ENCODE data around the gene CRIP1. TPM values are rescaled to one million over a fixed set of nuclear protein-coding genes. Genes with fewer than 3 reads are reported as not detected.
A peak's percentile ranks its signal among the peaks of the same experiment; 100 is the strongest.

Gene CRIP1
- total RNA-seq, 1 donor from 2014 or later, result 29.5 TPM

GRCh38 chr14:105442125-105442524 lies 44.6 kb upstream of the CRIP1 start:
- Histone ChIP-seq H3K4me2 (ENCODE audit: low read length) (no peak overlapping the region), H2AFZ (ENCODE audit: low read depth, low read length) (no peak overlapping the region), H3K4me1 (ENCODE audit: insufficient read depth, low read length) (no peaks in the 10 kb centered on the region), H3K79me2 (ENCODE audit: insufficient read depth, low read length) (peaks cover 57% of the 10 kb centered on the region), H3K4me3 (ENCODE audit: insufficient read depth, low read depth, low read length) (no peak overlapping the region), H3K36me3 (ENCODE audit: insufficient read depth, low read length) (peaks cover 7% of the 10 kb centered on the region), H3K9me3 (ENCODE audit: insufficient read depth, low read depth, low read length) (no peaks in the 10 kb centered on the region), H3K27ac (ENCODE audit: low read depth, low read length) (no peak overlapping the region), H3K9ac (ENCODE audit: low read length) (no peak overlapping the region), H4K20me1 (ENCODE audit: insufficient read depth, low read length) (peaks cover 66% of the 10 kb centered on the region), H3K27me3 (ENCODE audit: insufficient read depth, low read length) (no peaks in the 10 kb centered on the region)
- FAIRE-seq (no peak), DNase-seq (ENCODE audit: low read depth) (no peak)
- no peaks in the 10 kb centered on the region for H3K9me3 Mint-ChIP-seq (ENCODE audit: unreplicated experiment)
- H3K4me1 Mint-ChIP-seq (ENCODE audit: low read depth, unreplicated experiment), result no peaks in the 10 kb centered on the region
- H3K4me3 Mint-ChIP-seq (ENCODE audit: unreplicated experiment), result no peak overlapping the region
- H3K36me3 Mint-ChIP-seq (ENCODE audit: low read depth, unreplicated experiment), result peaks cover 4% of the 10 kb centered on the region
- H3K27ac Mint-ChIP-seq (ENCODE audit: unreplicated experiment), result peak overlapping the region; percentile 53
- TF ChIP-seq CTCF (IDR thresholded peaks at IDR 0.05; ENCODE audit: insufficient read depth, low read depth, low read length) (no peak), EZH2 (IDR thresholded peaks at IDR 0.05; ENCODE audit: insufficient read depth, low read length) (no peak)
- no peaks in the 10 kb centered on the region for H3K27me3 Mint-ChIP-seq (ENCODE audit: low read depth, unreplicated experiment)

DNA sequence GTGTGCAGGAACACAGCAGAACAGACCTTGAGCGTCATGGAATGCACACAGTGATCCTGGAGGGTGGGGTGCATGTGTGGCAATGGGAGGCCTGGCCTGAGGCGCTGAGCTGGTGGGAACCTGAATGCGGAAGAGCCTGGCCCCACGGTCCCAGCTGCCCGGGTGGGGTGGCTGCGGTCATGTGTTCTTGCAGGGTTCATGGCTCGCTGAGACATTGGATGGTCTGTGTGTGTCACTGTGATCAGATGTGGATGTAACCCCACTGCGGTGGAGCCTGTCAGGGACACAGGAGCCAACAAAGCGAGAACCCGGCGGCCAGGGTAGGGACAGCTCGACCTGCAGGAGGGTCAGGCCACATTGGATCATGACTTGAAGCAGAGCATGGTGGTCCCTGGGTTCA lies 43.9 kb upstream of the CRIP1 start:
- H3K9me3 Mint-ChIP-seq (ENCODE audit: unreplicated experiment), result no peaks in the 10 kb centered on the region
- no peak overlapping the region for H3K4me3 ChIP-seq (ENCODE audit: insufficient read depth, low read depth, low read length)
- no peak overlapping the region for H2AFZ ChIP-seq (ENCODE audit: low read depth, low read length)
- FAIRE-seq, result no peak
- no peaks in the 10 kb centered on the region for H3K27me3 Mint-ChIP-seq (ENCODE audit: low read depth, unreplicated experiment)
- peaks cover 66% of the 10 kb centered on the region for H4K20me1 ChIP-seq (ENCODE audit: insufficient read depth, low read length)
- no peak overlapping the region for H3K4me2 ChIP-seq (ENCODE audit: low read length)
- TF ChIP-seq EZH2 (IDR thresholded peaks at IDR 0.05; ENCODE audit: insufficient read depth, low read length) (no peak), CTCF (IDR thresholded peaks at IDR 0.05; ENCODE audit: insufficient read depth, low read depth, low read length) (no peak)
- no peak overlapping the region for H3K27ac Mint-ChIP-seq (ENCODE audit: unreplicated experiment)
- no peaks in the 10 kb centered on the region for H3K9me3 ChIP-seq (ENCODE audit: insufficient read depth, low read depth, low read length)
- no peaks in the 10 kb centered on the region for H3K4me1 Mint-ChIP-seq (ENCODE audit: low read depth, unreplicated experiment)
- peaks cover 7% of the 10 kb centered on the region for H3K36me3 ChIP-seq (ENCODE audit: insufficient read depth, low read length)
- no peaks in the 10 kb centered on the region for H3K27me3 ChIP-seq (ENCODE audit: insufficient read depth, low read length)
- no peak for DNase-seq (ENCODE audit: low read depth)
- H3K79me2 ChIP-seq (ENCODE audit: insufficient read depth, low read length), result peaks cover 54% of the 10 kb centered on the region
- peaks cover 4% of the 10 kb centered on the region for H3K36me3 Mint-ChIP-seq (ENCODE audit: low read depth, unreplicated experiment)
- H3K9ac ChIP-seq (ENCODE audit: low read length), result no peak overlapping the region
- no peak overlapping the region for H3K27ac ChIP-seq (ENCODE audit: low read depth, low read length)
- H3K4me3 Mint-ChIP-seq (ENCODE audit: unreplicated experiment), result no peak overlapping the region
- no peaks in the 10 kb centered on the region for H3K4me1 ChIP-seq (ENCODE audit: insufficient read depth, low read length)

GRCh38 chr14:105444859-105445258 lies 41.8 kb upstream of the CRIP1 start:
- H3K27me3 Mint-ChIP-seq (ENCODE audit: low read depth, unreplicated experiment), result no peaks in the 10 kb centered on the region
- TF ChIP-seq EZH2 (IDR thresholded peaks at IDR 0.05; ENCODE audit: insufficient read depth, low read length), result no peak
- TF ChIP-seq CTCF (IDR thresholded peaks at IDR 0.05; ENCODE audit: insufficient read depth, low read depth, low read length), result no peak
- H3K4me3 Mint-ChIP-seq (ENCODE audit: unreplicated experiment), result no peak overlapping the region

More at GRCh38 chr14:105444859-105445258, 41.8 kb upstream of the CRIP1 start:
- H3K27ac ChIP-seq (ENCODE audit: low read depth, low read length), result no peak overlapping the region
- Mint-ChIP-seq H3K9me3 (ENCODE audit: unreplicated experiment) (no peaks in the 10 kb centered on the region), H3K36me3 (ENCODE audit: low read depth, unreplicated experiment) (peaks cover 4% of the 10 kb centered on the region), H3K27ac (ENCODE audit: unreplicated experiment) (no peak overlapping the region), H3K4me1 (ENCODE audit: low read depth, unreplicated experiment) (no peaks in the 10 kb centered on the region)
- DNase-seq (ENCODE audit: low read depth) (no peak), FAIRE-seq (no peak)
- no peaks in the 10 kb centered on the region for H3K9me3 ChIP-seq (ENCODE audit: insufficient read depth, low read depth, low read length)
- no peak overlapping the region for H2AFZ ChIP-seq (ENCODE audit: low read depth, low read length)
- H3K36me3 ChIP-seq (ENCODE audit: insufficient read depth, low read length), result peaks cover 7% of the 10 kb centered on the region
- H4K20me1 ChIP-seq (ENCODE audit: insufficient read depth, low read length), result peaks cover 60% of the 10 kb centered on the region
- no peak overlapping the region for H3K4me2 ChIP-seq (ENCODE audit: low read length)
- peaks cover 52% of the 10 kb centered on the region for H3K79me2 ChIP-seq (ENCODE audit: insufficient read depth, low read length)
- H3K27me3 ChIP-seq (ENCODE audit: insufficient read depth, low read length), result no peaks in the 10 kb centered on the region
- no peak overlapping the region for H3K4me3 ChIP-seq (ENCODE audit: insufficient read depth, low read depth, low read length)
- H3K9ac ChIP-seq (ENCODE audit: low read length), result no peak overlapping the region
- no peaks in the 10 kb centered on the region for H3K4me1 ChIP-seq (ENCODE audit: insufficient read depth, low read length)
